NCI-H2227 (cell line): ENCODE data around the gene BIRC2.
"Not testable (repeated sequence)": the region's sequence is repeated elsewhere in the genome, so short reads cannot be mapped to it uniquely, and the experiment has no call there.

Source experiments
- DNase-seq: peaks from one replicate; lab custom pipeline; 2025; ENCODE audit not compliant: unreplicated experiment; lab: John Stamatoyannopoulos, UW

The BIRC2 gene

GRCh38 chr11:102322560-102322959, 24.5 kb upstream of the BIRC2 start:
- no peak for DNase-seq

GRCh38 chr11:102323542-102324251, 23.3 kb upstream of the BIRC2 start:
- DNase-seq = no peak

GRCh38 chr11:102325088-102325487, 21.9 kb upstream of the BIRC2 start:
- no peak for DNase-seq

DNA sequence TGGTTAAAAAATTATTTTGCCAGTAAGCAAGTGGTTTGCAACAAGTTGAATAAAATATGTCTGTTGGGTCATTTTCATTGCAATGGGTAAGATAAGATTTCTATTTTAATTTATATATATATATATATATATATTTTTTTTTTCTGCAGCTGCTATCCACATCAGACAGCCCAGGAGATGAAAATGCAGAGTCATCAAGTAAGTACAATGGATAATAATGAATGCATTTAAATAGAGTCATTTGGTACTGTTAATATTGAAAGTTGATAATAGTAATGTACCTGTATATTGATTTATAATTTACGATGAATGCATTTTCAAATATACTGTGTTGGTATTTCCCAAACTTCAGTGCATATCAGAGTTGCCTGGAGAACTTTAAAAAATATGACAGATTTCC, 18.3 kb upstream of the BIRC2 start:
- no peak for DNase-seq

GRCh38 chr11:102330231-102330630, 16.8 kb upstream of the BIRC2 start:
- DNase-seq = no peak

DNA sequence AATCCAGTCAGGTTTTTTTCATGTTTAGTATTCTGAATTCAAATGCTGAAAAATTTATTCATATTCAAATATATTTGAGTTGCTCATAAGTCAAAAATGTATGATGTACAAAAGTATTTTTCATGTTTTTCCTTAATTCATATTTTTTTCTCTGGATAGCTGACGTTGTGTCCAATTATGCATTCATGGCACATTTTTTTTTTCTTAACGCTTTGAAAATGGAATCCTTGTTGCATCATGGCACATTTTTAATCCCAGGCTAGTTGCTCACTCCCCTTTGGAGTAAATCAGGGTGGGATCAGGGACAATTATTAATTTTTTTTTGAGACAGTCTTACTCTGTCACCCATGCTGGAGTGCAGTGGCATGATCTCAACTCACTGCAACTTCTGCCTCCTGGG, 15.7 kb upstream of the BIRC2 start:
- DNase-seq = no peak

GRCh38 chr11:102332611-102332994, 14.4 kb upstream of the BIRC2 start:
- no peak for DNase-seq

GRCh38 chr11:102338479-102339010, 8.5 kb upstream of the BIRC2 start:
- DNase-seq = no peak

- DNase-seq = not testable (repeated sequence)
These were observed 5.7 kb upstream of the BIRC2 start for GRCh38 chr11:102341311-102341710.

- DNase-seq = peak; percentile 78
These were observed 5.1 kb upstream of the BIRC2 start for GRCh38 chr11:102341844-102342318.

DNA sequence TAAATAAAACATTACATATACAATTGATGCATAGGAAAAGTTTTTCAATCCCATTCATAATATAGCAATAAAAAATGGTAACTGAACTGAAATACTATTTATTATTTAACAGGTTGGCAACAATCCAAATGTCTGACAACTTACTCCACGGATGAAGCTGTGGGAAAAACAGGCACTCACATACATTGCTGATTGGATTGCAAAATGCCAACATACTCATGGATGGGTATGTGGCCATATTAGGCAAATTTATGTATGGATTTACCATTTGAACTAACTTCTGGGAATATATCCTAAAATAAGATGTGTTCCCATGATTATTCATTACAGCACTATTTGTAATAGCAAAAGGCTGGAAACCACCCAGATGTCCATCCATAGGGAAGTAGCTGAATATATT, 3.2 kb upstream of the BIRC2 start:
- no peak for DNase-seq

GRCh38 chr11:102345904-102346303, 1.1 kb upstream of the BIRC2 start:
- no peak for DNase-seq

DNA sequence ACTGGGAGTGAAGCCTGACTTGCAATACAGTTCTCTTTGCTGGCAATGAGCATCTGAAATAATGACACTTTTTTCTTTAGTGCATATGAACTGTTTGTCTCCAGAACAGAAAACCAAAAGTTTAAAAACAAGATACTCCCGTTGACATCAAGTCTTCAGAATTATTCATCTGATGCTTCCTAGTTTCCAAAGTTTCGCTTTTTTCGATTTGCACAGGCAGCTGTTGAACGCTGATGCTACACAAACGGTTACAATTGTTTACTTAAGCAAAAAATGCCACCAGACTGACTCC, 612 bp upstream of the BIRC2 start:
- DNase-seq = peak; percentile 18

GRCh38 chr11:102347462-102348370, 702 bp downstream of the BIRC2 start:
- DNase-seq = peak; percentile 15

DNA sequence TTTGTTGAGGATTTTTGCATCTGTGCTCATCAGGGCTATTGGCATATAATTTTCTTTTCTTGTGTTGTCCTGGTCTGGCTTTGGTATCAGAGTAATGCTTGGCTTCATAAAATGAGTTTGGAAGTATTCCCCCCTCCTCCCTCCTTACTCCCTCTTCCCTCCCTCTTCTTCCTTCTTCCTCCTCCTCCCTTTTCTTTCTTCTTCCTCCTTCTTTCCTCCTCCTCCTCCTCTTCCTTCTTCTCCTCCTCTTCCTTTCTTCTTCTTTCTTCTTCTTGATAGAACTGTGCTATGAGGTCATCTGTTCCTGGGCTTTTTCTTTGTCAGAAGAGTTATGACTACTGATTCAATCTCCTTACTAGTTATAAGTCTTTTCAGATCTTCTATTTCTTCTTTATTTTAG, 10.1 kb downstream of the BIRC2 start:
- DNase-seq = no peak

DNA sequence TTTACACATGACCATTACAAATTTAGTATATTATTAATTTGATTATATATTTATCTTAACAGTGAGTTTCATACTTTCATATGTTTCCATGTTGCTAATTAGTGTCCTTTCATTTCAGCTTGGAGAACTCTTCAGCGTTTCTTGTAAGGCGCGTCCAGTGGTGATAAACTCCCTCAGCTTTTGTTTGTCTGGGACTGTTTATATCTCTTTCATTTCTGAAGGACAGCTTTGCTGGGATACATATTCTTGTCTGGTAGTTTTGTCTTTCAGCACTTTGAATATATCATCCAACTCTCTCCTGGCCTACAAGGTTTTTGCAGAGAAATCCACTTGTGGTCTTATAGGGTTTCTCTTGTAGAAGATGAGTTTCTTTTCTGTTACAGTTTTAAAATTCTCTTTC, 12.4 kb downstream of the BIRC2 start:
- DNase-seq = no peak

DNA sequence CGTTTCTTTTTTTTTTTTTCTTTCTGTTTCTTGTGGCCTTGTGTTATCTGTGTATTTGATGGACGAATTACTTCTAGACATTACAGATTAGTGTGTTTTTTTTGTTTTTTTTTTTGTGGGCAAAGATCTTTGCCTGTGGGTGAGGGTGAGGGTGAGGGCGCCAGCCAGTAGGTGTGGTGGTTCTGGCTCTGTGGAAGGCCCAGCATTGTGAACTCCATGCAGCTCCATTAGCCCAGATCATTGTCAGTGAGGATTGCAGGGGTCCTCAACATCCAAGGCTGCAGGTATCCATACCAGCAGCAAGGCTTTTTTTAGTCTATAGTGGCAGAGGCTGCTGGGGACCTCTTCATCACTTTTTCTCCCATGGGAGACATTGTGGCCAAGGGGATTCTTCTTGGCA, 13.7 kb downstream of the BIRC2 start:
- DNase-seq = no peak

GRCh38 chr11:102361086-102362031, 14.3 kb downstream of the BIRC2 start:
- no peak for DNase-seq

- DNase-seq = no peak
These were observed 18.0 kb downstream of the BIRC2 start for GRCh38 chr11:102364991-102365390.

DNA sequence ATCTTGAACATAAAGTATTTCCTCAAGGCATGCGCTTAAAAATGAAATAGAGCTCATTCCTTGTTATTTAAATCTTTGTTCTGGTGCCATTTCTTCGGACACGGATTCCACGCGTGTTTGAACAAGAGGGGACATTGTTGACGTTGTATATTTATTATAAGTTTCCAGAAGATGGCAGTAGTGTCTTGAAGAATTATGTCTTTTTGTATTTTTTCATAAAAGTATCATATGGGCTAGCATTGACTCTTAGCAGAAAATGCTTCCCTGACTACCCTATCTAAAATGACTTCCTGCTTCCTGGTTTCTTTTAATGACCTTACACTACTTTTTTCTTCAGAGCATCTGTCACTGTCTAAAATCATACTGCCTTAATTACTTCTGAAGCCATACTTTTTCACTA, 20.4 kb downstream of the BIRC2 start:
- DNase-seq = peak; percentile 1

DNA sequence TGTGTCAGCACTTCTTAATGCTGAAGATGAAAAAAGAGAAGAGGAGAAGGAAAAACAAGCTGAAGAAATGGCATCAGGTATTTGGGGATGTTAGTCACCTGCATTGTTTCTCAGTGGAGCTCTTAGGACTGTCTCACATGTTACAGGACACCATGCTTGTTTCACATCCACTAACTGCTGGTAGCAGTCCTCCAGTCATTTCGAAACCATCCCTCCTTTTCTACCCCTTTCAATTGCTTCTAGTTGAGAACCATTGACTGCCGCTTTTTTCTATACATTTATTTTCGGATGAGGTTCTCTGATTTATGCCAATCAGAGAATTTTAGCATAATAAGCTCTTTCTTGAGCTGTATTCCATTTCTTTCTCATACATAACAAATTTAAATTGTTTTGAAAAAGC, 21.5 kb downstream of the BIRC2 start:
- no peak for DNase-seq
